Measurements from ENCODE around the gene PRKCB.
"Not testable (repeated sequence)": the region's sequence is repeated elsewhere in the genome, so short reads cannot be mapped to it uniquely, and the experiment has no call there.

The PRKCB gene

GRCh38 chr16:24195221-24195620 lies 359.4 kb downstream of the PRKCB start:
- no peak for DNase-seq

GRCh38 chr16:24198807-24199533 lies 363.2 kb downstream of the PRKCB start:
- DNase-seq = no peak

DNA sequence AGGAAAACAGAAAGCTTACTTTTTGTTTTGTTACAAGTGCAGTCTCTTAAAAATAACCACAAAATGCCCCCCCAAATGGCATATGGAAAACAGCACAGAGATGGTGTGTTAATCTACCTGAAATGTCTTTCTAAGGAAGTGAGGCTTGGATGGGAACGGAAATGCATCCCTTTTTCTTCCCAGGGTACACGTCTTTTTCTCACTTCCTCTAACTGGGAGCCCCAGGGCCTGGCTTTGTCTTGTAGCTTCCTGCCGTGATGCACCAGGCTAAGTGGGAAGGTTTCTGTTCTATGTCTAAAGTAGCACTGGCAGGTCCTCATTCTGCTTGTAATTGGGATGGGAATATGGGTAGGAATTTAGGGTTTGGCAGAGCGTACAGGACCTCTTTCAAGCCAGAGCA lies 367.9 kb downstream of the PRKCB start:
- no peak for DNase-seq

DNA sequence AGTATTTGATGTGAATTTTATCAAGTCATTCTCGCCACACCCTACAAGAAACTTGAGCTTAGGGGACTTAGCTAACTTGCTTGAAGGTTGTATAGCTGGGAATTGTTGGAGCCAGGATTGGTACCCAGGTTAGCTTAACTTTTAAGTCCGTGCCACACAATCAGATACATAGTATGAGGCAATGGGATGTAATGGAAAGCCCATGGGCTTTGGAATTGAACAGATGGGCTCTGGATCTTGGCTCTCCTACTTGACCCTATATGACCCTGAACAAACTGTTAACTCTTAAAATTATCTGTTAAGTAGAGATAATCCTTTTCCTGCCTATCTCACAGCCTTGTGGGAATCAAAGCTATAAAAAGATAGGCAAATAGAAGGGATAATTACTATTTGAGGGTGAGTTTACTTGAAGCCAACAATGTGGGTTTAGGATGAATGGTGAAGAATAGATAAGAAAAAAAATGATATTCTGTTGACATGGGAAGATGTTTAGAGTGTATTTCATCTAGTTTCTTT lies 368.4 kb downstream of the PRKCB start:
- DNase-seq = no peak

GRCh38 chr16:24206926-24207325 lies 371.1 kb downstream of the PRKCB start:
- no peak for DNase-seq

DNA sequence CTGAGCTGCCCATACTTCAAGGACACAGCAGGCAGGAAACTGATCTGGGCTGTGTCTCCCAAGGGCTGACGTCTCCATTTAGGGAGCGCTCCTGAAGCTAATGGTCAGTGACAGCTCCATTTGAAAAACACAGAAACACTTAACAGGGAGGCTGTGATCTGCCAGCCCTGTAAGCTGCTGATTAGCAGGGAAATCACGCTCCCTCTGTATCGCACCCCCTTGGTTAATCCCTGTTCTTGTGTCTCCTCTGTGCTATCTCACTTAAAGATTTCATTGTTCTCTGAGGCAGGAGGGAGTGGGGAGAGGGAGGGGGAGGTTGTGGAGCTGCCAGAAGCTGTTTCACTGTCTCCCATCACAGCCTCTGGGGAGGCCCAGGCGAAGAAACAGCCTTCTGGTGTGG lies 372.9 kb downstream of the PRKCB start:
- no peak for DNase-seq

DNA sequence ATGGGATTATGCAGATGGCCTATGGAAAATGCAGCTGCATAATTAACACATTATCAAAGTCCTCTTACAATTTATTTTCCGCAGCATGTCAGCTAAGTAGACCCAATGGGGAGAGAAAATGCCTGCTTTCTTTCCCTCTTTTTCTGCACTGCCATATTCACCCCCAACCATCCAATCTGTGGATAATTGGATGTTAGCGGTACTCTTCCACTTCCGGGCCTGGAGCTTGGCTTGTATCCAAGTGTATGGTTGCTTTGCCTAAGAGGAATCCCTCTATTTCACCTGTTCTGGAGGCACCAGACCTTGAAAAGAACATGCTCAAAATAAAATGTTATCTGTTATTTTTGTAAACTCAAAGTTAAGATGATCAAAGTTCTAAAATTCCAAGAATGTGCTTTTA lies 379.2 kb downstream of the PRKCB start:
- DNase-seq = no peak

DNA sequence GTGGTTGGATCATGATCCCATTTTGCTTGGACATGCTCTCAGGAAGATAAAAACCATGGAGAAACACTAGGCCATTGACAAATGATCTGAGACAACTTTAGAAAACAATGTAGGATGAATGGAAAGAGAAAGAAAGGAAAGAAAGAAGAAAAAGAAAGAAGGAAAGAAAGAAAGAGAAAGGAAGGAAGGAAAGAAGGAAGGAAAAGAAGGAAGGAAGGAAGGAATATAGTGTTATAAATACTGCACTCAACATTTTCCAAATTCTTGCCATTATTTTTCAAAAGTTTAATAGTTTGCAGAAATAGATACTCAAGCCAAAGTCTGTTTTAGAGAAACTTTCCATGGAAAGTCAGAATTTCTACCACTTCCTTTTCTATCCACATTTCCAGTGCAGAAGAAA lies 381.2 kb downstream of the PRKCB start:
- DNase-seq = no peak

DNA sequence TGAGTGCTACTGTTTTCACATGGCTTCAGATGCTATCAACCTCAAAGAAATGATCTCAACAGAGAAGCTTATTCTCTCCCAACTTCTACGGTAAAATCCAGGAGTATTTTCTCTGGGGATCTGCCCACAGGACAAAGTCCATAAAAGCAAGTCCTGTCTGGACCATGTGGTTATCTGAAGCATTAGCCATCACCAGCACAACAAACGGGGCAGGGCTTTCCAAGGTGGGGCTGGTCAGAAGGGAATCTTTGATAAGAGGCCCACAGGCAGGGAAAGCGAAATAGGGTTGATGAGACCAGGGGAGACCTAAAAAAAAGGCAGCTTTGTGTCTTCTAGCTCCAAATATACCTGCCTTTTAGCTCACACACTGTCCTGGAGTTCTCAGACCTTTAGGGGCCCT lies 381.7 kb downstream of the PRKCB start:
- DNase-seq = no peak

GRCh38 chr16:24218299-24218698 lies 382.5 kb downstream of the PRKCB start:
- no peak for DNase-seq

DNA sequence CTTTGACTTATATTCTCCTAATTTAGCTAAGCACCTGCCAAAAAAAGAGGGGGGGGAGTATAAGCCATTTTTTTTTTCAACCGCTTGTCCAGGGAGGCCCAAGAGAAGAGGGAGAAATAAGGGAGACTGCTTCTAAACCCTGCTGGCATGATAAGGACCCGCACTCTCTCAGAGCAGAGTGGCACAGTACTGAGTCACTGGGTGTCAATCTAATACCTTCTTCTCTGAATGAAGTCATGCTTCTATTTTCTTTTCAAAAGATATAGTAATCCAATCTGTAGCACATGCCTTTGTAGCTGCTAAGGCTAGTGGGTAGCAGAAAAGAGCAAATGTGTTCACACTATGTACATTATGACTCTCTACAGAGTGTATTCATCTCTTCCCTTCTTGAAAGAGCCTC lies 385.4 kb downstream of the PRKCB start:
- DNase-seq = no peak

GRCh38 chr16:24228514-24228913 lies 392.7 kb downstream of the PRKCB start:
- no peak for DNase-seq

DNA sequence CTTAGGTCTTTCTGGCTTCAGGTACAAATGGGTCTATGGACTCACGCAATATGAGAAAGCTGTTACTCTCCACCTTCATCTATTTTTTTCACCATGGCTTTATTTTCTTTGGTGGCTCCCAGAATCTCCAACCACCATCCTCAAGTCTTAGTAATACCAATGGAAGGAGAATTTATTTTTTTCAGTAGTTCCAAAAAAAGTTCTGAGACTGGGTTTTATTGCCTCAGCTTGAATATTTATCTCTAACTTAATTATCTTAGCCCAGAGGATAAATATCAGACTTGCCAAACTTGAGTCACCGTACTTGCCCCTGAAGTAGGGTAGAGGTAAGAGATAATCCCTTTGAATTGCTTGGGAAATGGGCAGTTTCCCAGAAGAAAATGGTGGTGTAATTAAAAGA lies 397.2 kb downstream of the PRKCB start:
- DNase-seq = no peak

DNA sequence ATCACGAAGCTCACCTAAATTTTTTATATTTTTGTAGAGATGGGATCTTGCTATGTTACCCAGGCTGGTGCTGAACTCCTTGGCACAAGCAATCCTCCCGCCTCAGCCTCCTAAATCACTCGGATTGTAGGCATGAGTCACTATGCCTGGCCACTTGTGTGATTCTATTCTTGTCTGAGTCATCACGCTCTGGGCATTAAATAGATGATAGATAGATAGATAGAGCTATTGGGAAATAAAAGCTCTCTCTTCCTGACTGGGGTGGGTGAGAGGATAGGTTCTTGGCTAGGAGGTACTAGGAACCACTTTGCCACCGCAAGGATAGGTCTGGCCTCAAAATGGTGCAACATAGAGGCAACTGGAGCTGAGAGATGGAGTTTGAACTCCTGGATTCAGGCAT lies 399.0 kb downstream of the PRKCB start:
- no peak for DNase-seq

DNA sequence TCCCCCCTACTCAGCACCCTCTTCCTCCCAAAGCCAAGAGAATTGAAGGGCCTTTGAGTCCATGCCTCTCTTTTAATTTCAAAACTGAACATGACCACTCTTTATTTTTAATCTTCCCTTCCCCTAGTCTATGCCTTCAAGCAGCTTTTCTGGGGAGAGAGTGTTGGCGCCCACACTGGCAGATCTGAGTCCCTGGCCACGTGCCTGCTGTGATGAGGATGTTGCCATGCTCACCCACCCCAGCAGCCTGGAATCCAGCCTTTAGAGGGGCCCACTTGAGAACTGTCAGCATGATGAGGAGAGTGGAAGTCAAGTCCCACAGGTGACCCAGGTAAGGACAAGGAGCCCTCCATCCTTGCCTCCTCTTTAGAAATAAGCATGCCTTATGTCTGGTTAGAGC lies 400.0 kb downstream of the PRKCB start:
- DNase-seq = no peak

GRCh38 chr16:24238846-24239245 lies 403.1 kb downstream of the PRKCB start:
- not testable (repeated sequence) for DNase-seq

GRCh38 chr16:24246911-24247607 lies 411.3 kb downstream of the PRKCB start:
- DNase-seq = no peak

DNA sequence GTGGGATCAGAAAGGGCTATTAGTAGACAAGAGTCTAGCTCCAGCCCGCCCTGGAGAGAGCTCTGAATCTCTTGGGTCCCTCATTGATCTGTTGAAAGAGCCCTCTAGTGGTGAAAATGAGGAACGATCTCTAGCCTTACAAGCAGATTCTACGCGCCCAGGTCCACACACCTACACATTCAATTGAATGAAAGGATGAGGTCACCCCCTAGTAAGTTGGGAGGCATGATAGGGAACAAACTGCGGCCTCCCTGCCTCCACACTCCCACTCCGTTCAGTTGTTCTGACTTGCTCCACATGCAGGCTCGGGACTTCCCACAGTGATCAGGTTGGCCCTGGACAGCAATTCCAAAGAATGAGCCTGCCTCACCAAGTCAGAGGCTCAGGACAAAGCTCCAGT lies 417.4 kb downstream of the PRKCB start:
- DNase-seq = peak; percentile 34

- no peak for DNase-seq
Observed at GRCh38 chr16:24255456-24256371, 419.9 kb downstream of the PRKCB start, which contains the start of gene CACNG3. CACNG3 (plus strand) TSS chr16:24256335; CDS start chr16:24256755, 420 bp downstream.

DNA sequence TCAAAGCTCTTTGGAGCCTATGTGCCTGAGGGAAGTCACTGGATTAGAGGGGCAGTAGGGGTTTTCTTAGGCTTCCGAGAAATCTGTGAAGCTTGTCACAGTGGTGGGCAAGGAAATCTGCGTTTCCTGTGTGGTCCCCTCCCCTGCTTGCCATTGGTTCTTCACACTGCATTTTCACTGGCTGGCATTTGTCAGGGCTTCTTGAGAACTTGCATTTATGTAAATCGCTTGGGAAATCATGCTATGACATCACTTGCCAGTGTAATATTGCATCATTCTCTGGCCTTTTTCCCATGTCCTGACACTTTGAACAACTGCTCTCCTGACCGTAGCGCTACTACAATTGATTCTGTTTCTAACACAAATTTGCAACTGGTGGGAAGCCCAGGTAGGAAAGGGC lies 422.2 kb downstream of the PRKCB start:
- no peak for DNase-seq

- DNase-seq = no peak
Observed at GRCh38 chr16:24258791-24259190, 423.0 kb downstream of the PRKCB start.

DNA sequence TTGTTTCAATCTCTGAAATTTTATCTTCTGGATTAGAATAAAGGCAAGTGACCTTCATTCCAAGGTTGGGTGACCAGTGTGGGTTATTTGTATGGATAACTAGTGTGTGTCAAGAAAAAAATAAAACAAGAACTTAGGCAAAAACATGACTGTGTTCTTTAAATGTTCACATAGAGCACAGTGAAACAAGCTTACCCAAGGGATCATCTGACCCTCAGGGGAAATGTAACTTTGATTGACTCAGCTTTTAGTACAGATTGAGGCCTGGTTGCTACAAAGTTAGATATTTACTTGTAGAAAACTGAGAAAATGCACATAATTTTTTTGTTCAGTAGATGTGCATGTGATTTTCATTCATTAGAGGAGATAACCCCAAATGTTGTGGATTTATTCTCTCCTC lies 427.0 kb downstream of the PRKCB start:
- DNase-seq = no peak
